Measurements from ENCODE around the gene MTCL1.

The MTCL1 gene

GRCh38 chr18:8715599-8715998 lies 10.2 kb downstream of the MTCL1 start:
- ATAC-seq (peak; percentile 33), DNase-seq (no peak)
- peaks cover 4% of the 10 kb centered on the region for H3K27me3 Mint-ChIP-seq
- no peaks in the 10 kb centered on the region for H3K36me3 Mint-ChIP-seq (ENCODE audit: low read depth)
- no peaks in the 10 kb centered on the region for H3K4me1 Mint-ChIP-seq
- no peak overlapping the region for H3K4me3 Mint-ChIP-seq
- H3K9me3 Mint-ChIP-seq: no peaks in the 10 kb centered on the region
- H3K27ac Mint-ChIP-seq: no peak overlapping the region

- H3K36me3 Mint-ChIP-seq (ENCODE audit: low read depth): no peaks in the 10 kb centered on the region
- H3K4me3 Mint-ChIP-seq: no peak overlapping the region
- no peaks in the 10 kb centered on the region for H3K4me1 Mint-ChIP-seq
- H3K27ac Mint-ChIP-seq: no peak overlapping the region
- no peaks in the 10 kb centered on the region for H3K9me3 Mint-ChIP-seq
- ATAC-seq (no peak), DNase-seq (no peak)
- H3K27me3 Mint-ChIP-seq: peaks cover 4% of the 10 kb centered on the region
Observed at GRCh38 chr18:8717011-8717770, 11.8 kb downstream of the MTCL1 start.

GRCh38 chr18:8718401-8718913 lies 13.1 kb downstream of the MTCL1 start:
- H3K9me3 Mint-ChIP-seq: no peaks in the 10 kb centered on the region
- no peaks in the 10 kb centered on the region for H3K36me3 Mint-ChIP-seq (ENCODE audit: low read depth)
- DNase-seq: no peak
- H3K4me1 Mint-ChIP-seq: no peaks in the 10 kb centered on the region
- H3K27ac Mint-ChIP-seq: no peak overlapping the region
- ATAC-seq: no peak
- no peak overlapping the region for H3K4me3 Mint-ChIP-seq
- H3K27me3 Mint-ChIP-seq: peaks cover 2% of the 10 kb centered on the region

- H3K4me1 Mint-ChIP-seq: no peaks in the 10 kb centered on the region
- DNase-seq (no peak), ATAC-seq (no peak)
- H3K27me3 Mint-ChIP-seq: peaks cover 2% of the 10 kb centered on the region
- H3K36me3 Mint-ChIP-seq (ENCODE audit: low read depth): no peaks in the 10 kb centered on the region
- H3K27ac Mint-ChIP-seq: no peak overlapping the region
- no peaks in the 10 kb centered on the region for H3K9me3 Mint-ChIP-seq
- no peak overlapping the region for H3K4me3 Mint-ChIP-seq
Observed at GRCh38 chr18:8719192-8719591, 13.8 kb downstream of the MTCL1 start.

- Mint-ChIP-seq H3K4me1 (no peaks in the 10 kb centered on the region), H3K36me3 (ENCODE audit: low read depth) (no peaks in the 10 kb centered on the region), H3K9me3 (no peaks in the 10 kb centered on the region), H3K27me3 (peaks cover 4% of the 10 kb centered on the region), H3K27ac (no peak overlapping the region), H3K4me3 (no peak overlapping the region)
- ATAC-seq (no peak), DNase-seq (no peak)
Observed at GRCh38 chr18:8720141-8720540, 14.8 kb downstream of the MTCL1 start.

GRCh38 chr18:8721094-8721669 lies 15.8 kb downstream of the MTCL1 start:
- ATAC-seq (no peak), DNase-seq (no peak)
- Mint-ChIP-seq H3K27ac (no peak overlapping the region), H3K9me3 (no peaks in the 10 kb centered on the region), H3K4me3 (no peak overlapping the region), H3K36me3 (ENCODE audit: low read depth) (no peaks in the 10 kb centered on the region), H3K4me1 (no peaks in the 10 kb centered on the region), H3K27me3 (peaks cover 4% of the 10 kb centered on the region)

- ATAC-seq (no peak), DNase-seq (no peak)
- Mint-ChIP-seq H3K4me3 (no peak overlapping the region), H3K9me3 (no peaks in the 10 kb centered on the region), H3K36me3 (ENCODE audit: low read depth) (no peaks in the 10 kb centered on the region), H3K4me1 (no peaks in the 10 kb centered on the region), H3K27me3 (peaks cover 4% of the 10 kb centered on the region), H3K27ac (no peak overlapping the region)
Observed at GRCh38 chr18:8721716-8722115, 16.4 kb downstream of the MTCL1 start.

- Mint-ChIP-seq H3K27ac (no peak overlapping the region), H3K27me3 (peaks cover 2% of the 10 kb centered on the region), H3K4me3 (no peak overlapping the region), H3K9me3 (no peaks in the 10 kb centered on the region), H3K36me3 (ENCODE audit: low read depth) (no peaks in the 10 kb centered on the region), H3K4me1 (peaks cover 1% of the 10 kb centered on the region)
- DNase-seq (no peak), ATAC-seq (no peak)
Observed at GRCh38 chr18:8722946-8723820, 17.8 kb downstream of the MTCL1 start.

- Mint-ChIP-seq H3K27ac (no peak overlapping the region), H3K27me3 (peaks cover 2% of the 10 kb centered on the region), H3K36me3 (ENCODE audit: low read depth) (no peaks in the 10 kb centered on the region), H3K9me3 (no peaks in the 10 kb centered on the region), H3K4me1 (peaks cover 1% of the 10 kb centered on the region), H3K4me3 (no peak overlapping the region)
- ATAC-seq (no peak), DNase-seq (no peak)
Observed at GRCh38 chr18:8724452-8724851, 19.1 kb downstream of the MTCL1 start.

GRCh38 chr18:8726281-8726680 lies 20.9 kb downstream of the MTCL1 start:
- peaks cover 2% of the 10 kb centered on the region for H3K27me3 Mint-ChIP-seq
- H3K4me3 Mint-ChIP-seq: no peak overlapping the region
- no peaks in the 10 kb centered on the region for H3K9me3 Mint-ChIP-seq
- H3K4me1 Mint-ChIP-seq: peaks cover 1% of the 10 kb centered on the region
- no peak overlapping the region for H3K27ac Mint-ChIP-seq
- H3K36me3 Mint-ChIP-seq (ENCODE audit: low read depth): no peaks in the 10 kb centered on the region
- ATAC-seq (no peak), DNase-seq (no peak)

- DNase-seq (no peak), ATAC-seq (no peak)
- Mint-ChIP-seq H3K27ac (no peak overlapping the region), H3K4me1 (peaks cover 1% of the 10 kb centered on the region), H3K9me3 (no peaks in the 10 kb centered on the region), H3K36me3 (ENCODE audit: low read depth) (no peaks in the 10 kb centered on the region), H3K4me3 (no peak overlapping the region), H3K27me3 (peaks cover 2% of the 10 kb centered on the region)
Observed at GRCh38 chr18:8726963-8727705, 21.8 kb downstream of the MTCL1 start.

- no peak for DNase-seq
- H3K9me3 Mint-ChIP-seq: no peaks in the 10 kb centered on the region
- no peak overlapping the region for H3K27ac Mint-ChIP-seq
- no peak overlapping the region for H3K4me3 Mint-ChIP-seq
- H3K4me1 Mint-ChIP-seq: peaks cover 1% of the 10 kb centered on the region
- peaks cover 1% of the 10 kb centered on the region for H3K27me3 Mint-ChIP-seq
- no peaks in the 10 kb centered on the region for H3K36me3 Mint-ChIP-seq (ENCODE audit: low read depth)
- no peak for ATAC-seq
Observed at GRCh38 chr18:8730080-8730827, 24.9 kb downstream of the MTCL1 start.

- H3K36me3 Mint-ChIP-seq (ENCODE audit: low read depth): no peaks in the 10 kb centered on the region
- peaks cover 7% of the 10 kb centered on the region for H3K27me3 Mint-ChIP-seq
- no peak overlapping the region for H3K4me3 Mint-ChIP-seq
- no peaks in the 10 kb centered on the region for H3K9me3 Mint-ChIP-seq
- peaks cover 1% of the 10 kb centered on the region for H3K4me1 Mint-ChIP-seq
- ATAC-seq: no peak
- H3K27ac Mint-ChIP-seq: no peak overlapping the region
- DNase-seq: no peak
Observed at GRCh38 chr18:8732442-8733360, 27.3 kb downstream of the MTCL1 start.

Measured in activated naive CD8-positive, alpha-beta T cell treated with anti-CD3 and anti-CD28 coated beads, Interleukin-2, amount 50 U/mL, for 24 hours (primary cell).